ENCODE measurements around the gene RAPGEF4.

Gene RAPGEF4

DNA sequence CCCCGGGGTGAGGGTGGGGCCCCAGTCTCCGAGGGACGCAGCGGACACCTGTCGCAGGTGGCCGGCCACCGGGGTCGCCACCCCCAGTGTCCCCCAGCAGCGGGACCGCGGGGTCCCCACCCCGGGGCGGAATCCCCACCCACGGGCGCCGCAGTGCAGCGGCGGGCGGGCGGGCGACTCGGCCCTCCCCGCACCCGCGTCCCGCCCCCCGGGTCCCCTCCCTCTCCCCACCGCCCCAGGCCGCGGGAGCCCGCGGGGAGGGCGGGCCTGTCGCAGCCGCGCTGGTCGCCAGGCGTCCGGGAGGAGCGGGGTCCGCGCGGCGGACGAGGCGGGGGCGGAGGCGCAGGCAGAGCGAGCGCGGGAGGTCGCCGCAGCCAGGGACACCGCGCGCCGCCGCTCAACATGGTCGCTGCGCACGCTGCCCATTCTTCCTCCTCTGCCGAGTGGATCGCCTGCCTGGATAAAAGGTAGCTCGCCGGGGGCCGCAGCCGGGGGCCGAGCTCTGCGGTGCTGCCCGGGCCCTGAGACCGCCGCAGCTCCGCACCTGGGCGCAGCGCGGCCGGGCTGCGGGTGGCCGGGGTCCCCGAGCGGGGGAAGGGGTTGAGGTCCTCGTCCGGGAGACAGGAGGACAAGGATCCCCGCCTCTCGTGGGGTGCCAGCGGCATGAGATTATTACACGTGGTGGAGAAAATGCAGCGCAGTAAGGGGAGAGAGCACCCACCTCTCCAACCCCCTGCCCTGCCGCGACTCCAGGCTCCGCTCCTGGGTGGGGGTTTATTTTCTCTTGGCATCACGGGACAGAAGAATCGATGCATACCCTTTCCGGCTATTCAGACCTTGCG lies at the start of gene RAPGEF4:
Gene RAPGEF4 (plus strand): TSS at position 264 of the 842 bp plus-strand sequence. CDS start 139 bp downstream, at position 403.
- no peak for DNase-seq

DNA sequence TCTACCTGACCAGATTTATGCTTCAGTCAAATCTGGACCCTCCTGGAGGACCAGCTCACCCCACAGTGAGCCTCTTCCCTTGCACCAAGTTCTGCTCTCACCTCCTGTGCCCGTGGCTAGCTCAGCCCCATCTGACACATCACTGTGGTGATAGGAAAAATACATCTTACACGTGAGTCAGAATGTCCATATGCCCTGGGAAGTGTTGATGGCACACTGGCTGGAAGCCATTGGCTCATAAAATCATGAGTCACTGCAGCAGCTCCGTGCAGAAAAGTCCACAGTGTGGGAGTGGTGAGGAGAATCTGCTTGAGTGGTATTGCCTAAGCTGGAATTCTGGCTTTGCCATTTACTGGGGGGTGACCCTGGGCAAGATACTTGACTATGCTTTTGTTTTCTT lies 42.6 kb upstream of the RAPGEF4 start:
- DNase-seq: peak; percentile 29

DNA sequence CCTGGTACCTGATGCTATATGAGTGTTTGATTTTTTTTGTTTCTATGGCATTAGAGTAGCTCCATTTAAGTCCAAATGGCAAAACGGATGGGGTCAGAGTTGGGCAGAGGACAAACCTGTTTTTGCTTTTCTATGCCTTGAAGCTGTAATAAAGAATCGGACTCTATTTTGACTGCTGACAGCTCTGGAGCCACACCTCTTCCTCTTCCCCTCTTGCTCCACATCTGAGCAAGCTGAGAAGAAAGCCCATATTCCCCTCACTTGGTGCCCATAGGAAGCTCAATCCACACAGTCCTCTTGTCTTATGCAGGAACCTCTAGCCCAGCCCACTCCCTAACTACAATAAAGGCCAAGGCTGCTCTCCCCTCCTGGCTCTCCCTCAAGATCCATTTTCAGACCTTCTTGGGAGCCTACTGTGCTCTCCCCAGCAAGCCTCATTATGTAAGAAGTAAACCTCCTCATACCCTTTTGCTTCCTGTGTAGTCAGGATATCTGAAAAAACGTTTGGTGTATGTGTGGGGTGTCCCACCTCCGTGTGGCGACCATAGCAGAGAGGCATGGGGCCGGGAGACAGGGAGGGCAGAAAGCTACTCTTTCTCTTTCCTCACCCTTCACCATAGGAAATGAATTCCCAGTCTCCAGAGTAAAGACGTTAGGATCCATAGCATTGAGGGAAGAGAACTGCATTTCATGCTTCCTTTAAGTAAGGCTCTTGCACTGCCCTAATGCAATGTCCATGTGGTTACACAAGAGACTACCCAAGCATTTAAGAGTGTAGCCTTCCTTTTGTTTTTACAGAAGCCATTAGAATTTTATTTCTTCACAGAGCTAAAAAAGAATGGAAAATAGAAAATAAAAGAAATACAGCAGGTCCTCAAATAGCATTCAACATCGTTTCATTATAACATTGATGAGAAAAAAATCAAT lies 41.9 kb upstream of the RAPGEF4 start:
- no peak for DNase-seq

DNA sequence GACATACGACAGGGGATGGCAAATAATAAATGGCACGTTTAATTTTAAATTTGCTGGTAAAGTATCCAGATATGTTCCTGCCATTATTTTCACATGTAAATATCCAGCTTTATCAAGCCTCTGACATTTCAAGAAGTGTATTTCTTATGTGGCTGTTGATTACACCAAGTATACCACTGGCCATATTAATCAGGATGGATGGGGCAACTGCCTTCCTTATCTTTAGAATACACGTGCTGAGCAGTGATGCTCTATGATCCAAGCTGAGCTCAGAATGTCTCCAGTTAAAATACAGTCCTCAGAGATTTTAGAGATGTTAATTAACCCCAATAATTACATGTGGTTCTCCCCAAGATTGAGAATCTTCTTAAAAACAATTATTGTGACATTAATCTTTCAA lies 38.3 kb upstream of the RAPGEF4 start:
- no peak for DNase-seq

- DNase-seq: no peak
These were observed 37.4 kb upstream of the RAPGEF4 start for GRCh38 chr2:172698041-172698863.

DNA sequence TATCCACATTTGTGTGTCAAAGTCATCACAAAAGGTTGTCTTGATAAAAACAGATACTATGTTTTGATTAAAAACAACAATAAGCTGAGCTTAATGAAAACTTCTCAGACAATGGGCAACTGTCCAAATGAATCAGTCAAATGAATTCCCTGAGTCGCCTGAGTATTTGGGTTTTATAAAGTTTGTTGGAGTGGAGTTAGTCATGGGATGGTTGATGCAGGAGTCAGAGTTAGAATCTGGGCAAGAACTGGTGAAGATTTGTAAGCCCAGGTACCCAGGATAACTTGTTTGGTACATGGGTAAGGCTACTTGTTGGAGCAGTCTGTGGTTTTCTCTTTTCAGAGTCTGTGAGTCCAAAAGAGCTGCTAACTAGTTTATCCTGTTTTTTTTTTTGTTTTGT lies 34.4 kb upstream of the RAPGEF4 start:
- no peak for DNase-seq

- DNase-seq: no peak
These were observed 33.2 kb upstream of the RAPGEF4 start for GRCh38 chr2:172702451-172702850.

DNA sequence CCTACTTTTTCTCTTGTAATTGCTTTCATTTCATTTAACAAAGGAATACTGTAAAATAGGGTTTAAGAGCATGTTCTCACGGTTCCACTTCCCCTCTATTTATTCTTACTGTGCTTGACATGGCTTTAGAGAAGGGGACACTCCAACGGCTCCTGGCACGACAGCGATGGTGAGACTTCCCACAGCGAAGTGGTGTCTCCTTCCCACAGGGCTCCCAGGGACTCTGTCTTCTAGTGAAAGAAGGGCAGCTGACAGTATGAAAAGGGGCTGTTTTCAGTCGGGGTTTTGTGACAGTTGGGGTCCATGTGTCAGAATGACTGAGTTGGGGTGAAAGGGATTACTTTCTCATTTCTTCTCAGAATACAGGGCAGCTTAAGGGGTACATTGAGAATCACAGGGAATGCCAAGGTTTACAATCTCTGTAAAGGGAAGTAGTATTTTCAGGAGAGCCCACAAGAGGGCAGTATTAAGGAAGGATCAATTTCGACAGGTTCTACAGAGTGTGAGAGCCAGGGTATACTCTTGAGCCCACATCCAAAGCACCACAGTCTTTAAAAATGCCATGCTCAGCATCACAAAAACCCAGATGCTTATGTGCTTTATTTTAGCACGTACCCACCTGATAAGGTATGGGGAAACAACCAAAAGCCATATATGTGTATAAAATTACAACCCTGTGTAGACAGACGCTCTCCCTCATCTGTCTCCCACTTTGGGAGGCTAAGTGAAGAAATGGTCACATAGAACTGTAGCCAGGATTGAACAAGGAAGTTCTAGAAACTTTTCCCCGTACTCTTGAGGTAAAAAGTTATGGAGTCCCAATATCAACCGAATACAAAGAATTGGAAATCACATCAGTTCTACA lies 31.3 kb upstream of the RAPGEF4 start:
- no peak for DNase-seq

DNA sequence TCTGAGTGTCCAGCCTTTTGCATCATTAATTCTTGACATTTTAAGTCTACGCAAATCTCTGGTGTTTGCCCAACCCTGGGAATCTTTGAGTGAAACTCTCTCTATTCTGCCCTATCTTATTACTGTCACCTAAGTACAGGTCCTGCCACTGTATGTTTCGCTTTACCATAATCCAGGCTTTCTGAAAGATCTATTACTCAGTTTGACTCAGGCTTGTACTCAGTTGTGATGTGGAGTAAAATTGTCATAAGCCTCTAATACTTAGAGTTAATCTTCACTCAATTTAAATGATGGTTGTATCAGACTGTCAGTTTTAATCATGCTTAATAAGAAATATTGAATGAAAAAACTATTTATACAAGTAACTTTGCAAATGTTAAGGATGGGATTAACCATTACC lies 30.3 kb upstream of the RAPGEF4 start:
- DNase-seq: no peak

- no peak for DNase-seq
These were observed 27.4 kb upstream of the RAPGEF4 start for GRCh38 chr2:172708247-172708646.

GRCh38 chr2:172709566-172710291 lies 25.9 kb upstream of the RAPGEF4 start:
- no peak for DNase-seq

DNA sequence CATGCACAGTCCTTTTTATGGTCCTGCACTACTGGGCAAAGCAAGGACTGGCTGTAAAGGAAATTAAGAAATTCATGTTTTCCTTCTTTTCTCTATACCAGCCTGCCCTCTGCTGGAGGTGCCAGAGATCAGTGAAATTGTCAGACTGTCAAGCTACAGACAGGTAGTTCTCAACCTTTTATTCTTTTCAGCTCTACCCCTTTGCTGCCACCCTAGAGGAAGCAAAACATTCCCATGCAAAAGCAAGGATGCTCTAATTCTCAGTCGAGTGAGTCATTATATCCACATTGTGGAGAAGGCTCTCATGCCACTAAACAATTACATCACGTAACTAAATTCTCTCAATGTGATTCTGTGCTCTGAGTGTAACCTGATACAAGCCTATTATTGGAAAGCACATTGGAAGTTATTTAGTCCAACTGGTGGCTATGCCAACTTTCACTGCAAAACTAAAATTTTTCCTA lies 25.0 kb upstream of the RAPGEF4 start:
- DNase-seq: peak; percentile 56

DNA sequence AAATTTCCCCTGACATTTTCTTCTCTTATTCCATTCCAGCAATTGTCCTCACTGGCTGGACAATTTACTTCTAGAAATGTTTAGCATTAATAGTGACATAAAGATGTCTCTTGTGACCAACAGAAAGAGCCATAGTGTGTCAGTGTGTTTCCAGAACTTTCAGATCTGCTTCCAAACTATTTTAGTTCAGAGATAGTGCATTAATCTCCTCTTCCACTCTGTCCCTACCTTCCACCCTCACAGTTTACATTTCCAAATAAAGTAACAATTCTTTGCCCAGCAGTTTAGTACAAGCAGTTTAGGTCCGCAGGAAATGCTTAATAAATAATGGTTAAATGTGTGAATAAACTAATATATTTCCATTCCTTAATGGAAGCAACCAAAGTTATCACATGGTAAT lies 24.5 kb upstream of the RAPGEF4 start:
- DNase-seq: no peak

DNA sequence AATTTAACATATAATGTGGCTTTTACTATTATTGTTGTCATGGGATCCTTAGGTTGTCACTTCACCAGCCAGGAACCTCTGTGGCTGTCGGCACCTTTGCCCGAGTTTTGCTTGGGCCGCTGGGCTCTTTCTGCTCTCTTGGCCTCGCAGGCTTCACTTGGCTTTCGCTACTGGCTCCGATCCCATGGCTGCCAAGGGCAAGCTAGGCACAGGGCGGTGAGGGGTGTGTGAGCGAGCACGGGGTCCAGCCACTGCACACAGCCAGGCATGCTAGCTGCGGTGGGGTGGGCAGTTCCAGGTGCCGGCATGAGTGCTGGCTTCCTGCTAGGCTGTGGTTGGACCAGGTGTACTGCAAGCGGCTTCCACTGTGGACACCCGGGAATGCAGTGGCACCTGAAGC lies 23.4 kb upstream of the RAPGEF4 start:
- DNase-seq: no peak

GRCh38 chr2:172713365-172713875 lies 22.2 kb upstream of the RAPGEF4 start:
- DNase-seq: no peak

GRCh38 chr2:172722481-172722880 lies 13.2 kb upstream of the RAPGEF4 start:
- no peak for DNase-seq

DNA sequence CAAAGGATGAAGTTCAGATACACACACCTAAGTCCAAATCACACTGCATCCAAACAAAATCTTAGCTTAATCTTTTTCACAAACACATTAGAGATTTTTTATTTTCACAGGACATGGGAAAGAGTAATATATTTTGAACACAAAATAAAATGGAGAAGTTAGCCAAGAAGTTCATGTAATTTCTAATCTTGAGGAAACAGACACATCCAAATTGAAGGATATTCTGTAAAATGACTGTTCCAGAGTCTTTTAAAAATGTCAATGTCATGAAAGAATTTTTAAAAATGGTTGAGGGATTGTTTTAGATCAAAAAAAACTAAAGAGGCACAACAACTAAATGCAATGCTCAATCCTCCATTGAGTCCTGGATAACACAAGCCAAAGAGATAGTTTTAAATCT lies 12.4 kb upstream of the RAPGEF4 start:
- DNase-seq: no peak

GRCh38 chr2:172724724-172725123 lies 10.9 kb upstream of the RAPGEF4 start:
- no peak for DNase-seq

GRCh38 chr2:172725284-172725683 lies 10.4 kb upstream of the RAPGEF4 start:
- DNase-seq: no peak

- DNase-seq: no peak
These were observed 9.9 kb upstream of the RAPGEF4 start for GRCh38 chr2:172725746-172726145.

Measured in CD4-positive, alpha-beta T cell treated with Interleukin-17A for 4 hours (primary cell).